GM12891 (cell line): ENCODE measurements around the gene INSYN2A.

Experiments used
- DNase-seq: peaks from one replicate; pipeline ENCODE4 v3.0.0; 2011; ENCODE audit warnings: low spot score; ENCODE audit not compliant: insufficient read length
- FAIRE-seq: peaks from 2 replicates; lab custom pipeline; 2011; peaks lifted over from hg19 to GRCh38; lab: Jason Lieb, UNC
- PAX5 ChIP-seq: IDR thresholded peaks from 2 replicates; pipeline ENCODE4 v1.6.1; 2011; ENCODE audit warnings: low read length, moderate library complexity, mild to moderate bottlenecking; ENCODE audit not compliant: insufficient read depth, severe bottlenecking
- POLR2A ChIP-seq: IDR thresholded peaks from 2 replicates; pipeline ENCODE4 v1.6.1; 2011; ENCODE audit warnings: low read depth, low read length, control low read depth
- POLR2AphosphoS5 ChIP-seq: IDR thresholded peaks from 2 replicates; pipeline ENCODE4 v1.6.1; 2011; ENCODE audit warnings: low read depth, low read length, control low read depth
- POU2F2 ChIP-seq: IDR thresholded peaks from 2 replicates; pipeline ENCODE4 v1.6.1; 2011; ENCODE audit warnings: low read depth, mild to moderate bottlenecking, control low read depth, low read length, moderate library complexity
- SPI1 ChIP-seq: IDR thresholded peaks from 2 replicates; pipeline ENCODE4 v1.6.1; 2011; ENCODE audit warnings: low read depth, low read length, control low read depth
- TAF1 ChIP-seq: IDR thresholded peaks from 2 replicates; pipeline ENCODE4 v1.6.1; 2011; ENCODE audit warnings: low read depth, low read length, control low read depth

Gene INSYN2A

GRCh38 chr10:127157506-127158200 lies 38.7 kb downstream of the INSYN2A start:
- no peak for DNase-seq
- no peak for TF ChIP-seq POLR2AphosphoS5
- TF ChIP-seq TAF1: no peak
- FAIRE-seq: no peak

- FAIRE-seq (no peak), DNase-seq (no peak)
- no peak for TF ChIP-seq POLR2A
- no peak for TF ChIP-seq POU2F2
- no peak for TF ChIP-seq TAF1
- no peak for TF ChIP-seq PAX5
- no peak for TF ChIP-seq POLR2AphosphoS5
- no peak for TF ChIP-seq SPI1
Measured at GRCh38 chr10:127157089-127157488, 39.3 kb downstream of the INSYN2A start.

GRCh38 chr10:127154831-127155620 lies 41.4 kb downstream of the INSYN2A start:
- no peak for DNase-seq
- FAIRE-seq: no peak
- no peak for TF ChIP-seq SPI1
- no peak for TF ChIP-seq PAX5
- no peak for TF ChIP-seq POU2F2
- no peak for TF ChIP-seq POLR2AphosphoS5
- TF ChIP-seq TAF1: no peak
- TF ChIP-seq POLR2A: no peak

GRCh38 chr10:127153181-127153580 lies 43.2 kb downstream of the INSYN2A start:
- TF ChIP-seq PAX5: no peak
- TF ChIP-seq TAF1: no peak
- TF ChIP-seq POU2F2: no peak
- TF ChIP-seq SPI1: no peak
- TF ChIP-seq POLR2A: no peak
- no peak for FAIRE-seq
- DNase-seq: no peak

- TF ChIP-seq SPI1: no peak
- TF ChIP-seq POU2F2: no peak
- TF ChIP-seq TAF1: no peak
- no peak for TF ChIP-seq POLR2A
- TF ChIP-seq PAX5: no peak
- no peak for TF ChIP-seq POLR2AphosphoS5
- FAIRE-seq (no peak), DNase-seq (no peak)
Measured at GRCh38 chr10:127151981-127152699, 44.3 kb downstream of the INSYN2A start.

- DNase-seq (no peak), FAIRE-seq (no peak)
- TF ChIP-seq SPI1 (no peak), POLR2A (no peak), POU2F2 (no peak), TAF1 (no peak), POLR2AphosphoS5 (no peak), PAX5 (no peak)
Measured at GRCh38 chr10:127151541-127151940, 44.9 kb downstream of the INSYN2A start.

- FAIRE-seq (no peak), DNase-seq (no peak)
- no peak for TF ChIP-seq POLR2A
- TF ChIP-seq PAX5: no peak
- no peak for TF ChIP-seq TAF1
- TF ChIP-seq POU2F2: no peak
- no peak for TF ChIP-seq POLR2AphosphoS5
- no peak for TF ChIP-seq SPI1
Measured at GRCh38 chr10:127150136-127150535, 46.3 kb downstream of the INSYN2A start.

GRCh38 chr10:127149501-127150081 lies 46.8 kb downstream of the INSYN2A start:
- TF ChIP-seq POU2F2: no peak
- TF ChIP-seq TAF1: no peak
- no peak for TF ChIP-seq POLR2AphosphoS5
- TF ChIP-seq PAX5: no peak
- TF ChIP-seq POLR2A: no peak
- TF ChIP-seq SPI1: no peak
- FAIRE-seq (no peak), DNase-seq (no peak)

GRCh38 chr10:127148933-127149220 lies 47.5 kb downstream of the INSYN2A start:
- FAIRE-seq: no peak

More at GRCh38 chr10:127148933-127149220, 47.5 kb downstream of the INSYN2A start:
- TF ChIP-seq POLR2A (no peak), TAF1 (no peak), POLR2AphosphoS5 (no peak), POU2F2 (no peak), SPI1 (no peak), PAX5 (no peak)
- DNase-seq: no peak
